ENCODE measurements around the gene RAI1.

Gene RAI1

GRCh38 chr17:17749921-17750320 lies 68.7 kb downstream of the RAI1 start:
- Histone ChIP-seq H3K27me3 (replicated peaks; ENCODE audit: control insufficient read depth, insufficient read depth, low read length, poor library complexity, severe bottlenecking) (no peaks in the 10 kb centered on the region), H3K4me3 (ENCODE audit: insufficient read depth, low read depth, low read length, poor library complexity, severe bottlenecking) (no peak overlapping the region), H3K27ac (ENCODE audit: insufficient read depth, low read length, poor library complexity, severe bottlenecking) (peak overlapping the region; percentile 31), H3K36me3 (ENCODE audit: control insufficient read depth, insufficient read depth, low read length) (no peaks in the 10 kb centered on the region), H3K4me1 (ENCODE audit: control insufficient read depth, insufficient read depth, low read length, poor library complexity, severe bottlenecking) (peaks cover 40% of the 10 kb centered on the region), H3K9me3 (ENCODE audit: control insufficient read depth, low read length) (no peaks in the 10 kb centered on the region)
- peak in 2 of 3 donors; percentile 25 to 34 for DNase-seq

GRCh38 chr17:17750881-17751280 lies 69.6 kb downstream of the RAI1 start:
- H3K27ac ChIP-seq (ENCODE audit: insufficient read depth, low read length, poor library complexity, severe bottlenecking) = peak overlapping the region; percentile 89
- H3K36me3 ChIP-seq (ENCODE audit: control insufficient read depth, insufficient read depth, low read length) = no peaks in the 10 kb centered on the region
- peak overlapping the region; percentile 53 for H3K4me3 ChIP-seq (ENCODE audit: insufficient read depth, low read depth, low read length, poor library complexity, severe bottlenecking)
- no peaks in the 10 kb centered on the region for H3K27me3 ChIP-seq (replicated peaks; ENCODE audit: control insufficient read depth, insufficient read depth, low read length, poor library complexity, severe bottlenecking)
- DNase-seq = peak in 2 of 3 donors; percentile 10 to 27
- H3K4me1 ChIP-seq (ENCODE audit: control insufficient read depth, insufficient read depth, low read length, poor library complexity, severe bottlenecking) = peaks cover 40% of the 10 kb centered on the region
- H3K9me3 ChIP-seq (ENCODE audit: control insufficient read depth, low read length) = no peaks in the 10 kb centered on the region

- Histone ChIP-seq H3K4me1 (ENCODE audit: control insufficient read depth, insufficient read depth, low read length, poor library complexity, severe bottlenecking) (peaks cover 40% of the 10 kb centered on the region), H3K4me3 (ENCODE audit: insufficient read depth, low read depth, low read length, poor library complexity, severe bottlenecking) (peak overlapping the region; percentile 53), H3K27me3 (replicated peaks; ENCODE audit: control insufficient read depth, insufficient read depth, low read length, poor library complexity, severe bottlenecking) (no peaks in the 10 kb centered on the region), H3K36me3 (ENCODE audit: control insufficient read depth, insufficient read depth, low read length) (no peaks in the 10 kb centered on the region), H3K27ac (ENCODE audit: insufficient read depth, low read length, poor library complexity, severe bottlenecking) (peak overlapping the region; percentile 89), H3K9me3 (ENCODE audit: control insufficient read depth, low read length) (no peaks in the 10 kb centered on the region)
- DNase-seq = peak in 1 of 3 donors; percentile 21
Measured at GRCh38 chr17:17751489-17752088, 70.3 kb downstream of the RAI1 start.

GRCh38 chr17:17752089-17752820 lies 71.0 kb downstream of the RAI1 start:
- DNase-seq = peak; percentile 96 to 99 (median 97)

GRCh38 chr17:17752821-17753321 lies 71.6 kb downstream of the RAI1 start:
- Histone ChIP-seq H3K36me3 (ENCODE audit: control insufficient read depth, insufficient read depth, low read length) (no peaks in the 10 kb centered on the region), H3K9me3 (ENCODE audit: control insufficient read depth, low read length) (no peaks in the 10 kb centered on the region), H3K4me1 (ENCODE audit: control insufficient read depth, insufficient read depth, low read length, poor library complexity, severe bottlenecking) (peaks cover 51% of the 10 kb centered on the region), H3K4me3 (ENCODE audit: insufficient read depth, low read depth, low read length, poor library complexity, severe bottlenecking) (peak overlapping the region; percentile 56), H3K27ac (ENCODE audit: insufficient read depth, low read length, poor library complexity, severe bottlenecking) (peak overlapping the region; percentile 89), H3K27me3 (replicated peaks; ENCODE audit: control insufficient read depth, insufficient read depth, low read length, poor library complexity, severe bottlenecking) (no peaks in the 10 kb centered on the region)
- DNase-seq = no peak

More at GRCh38 chr17:17752089-17752820, 71.0 kb downstream of the RAI1 start:
- Histone ChIP-seq H3K36me3 (ENCODE audit: control insufficient read depth, insufficient read depth, low read length) (no peaks in the 10 kb centered on the region), H3K27ac (ENCODE audit: insufficient read depth, low read length, poor library complexity, severe bottlenecking) (peak overlapping the region; percentile 89), H3K4me3 (ENCODE audit: insufficient read depth, low read depth, low read length, poor library complexity, severe bottlenecking) (peak overlapping the region; percentile 56), H3K4me1 (ENCODE audit: control insufficient read depth, insufficient read depth, low read length, poor library complexity, severe bottlenecking) (peaks cover 45% of the 10 kb centered on the region), H3K27me3 (replicated peaks; ENCODE audit: control insufficient read depth, insufficient read depth, low read length, poor library complexity, severe bottlenecking) (no peaks in the 10 kb centered on the region), H3K9me3 (ENCODE audit: control insufficient read depth, low read length) (no peaks in the 10 kb centered on the region)

GRCh38 chr17:17754719-17755686 lies 73.7 kb downstream of the RAI1 start:
- H3K4me1 ChIP-seq (ENCODE audit: control insufficient read depth, insufficient read depth, low read length, poor library complexity, severe bottlenecking) = peaks cover 41% of the 10 kb centered on the region
- no peak overlapping the region for H3K4me3 ChIP-seq (ENCODE audit: insufficient read depth, low read depth, low read length, poor library complexity, severe bottlenecking)
- no peaks in the 10 kb centered on the region for H3K27me3 ChIP-seq (replicated peaks; ENCODE audit: control insufficient read depth, insufficient read depth, low read length, poor library complexity, severe bottlenecking)
- no peak overlapping the region for H3K27ac ChIP-seq (ENCODE audit: insufficient read depth, low read length, poor library complexity, severe bottlenecking)
- no peaks in the 10 kb centered on the region for H3K36me3 ChIP-seq (ENCODE audit: control insufficient read depth, insufficient read depth, low read length)
- no peak for DNase-seq
- H3K9me3 ChIP-seq (ENCODE audit: control insufficient read depth, low read length) = no peaks in the 10 kb centered on the region

- Histone ChIP-seq H3K36me3 (ENCODE audit: control insufficient read depth, insufficient read depth, low read length) (no peaks in the 10 kb centered on the region), H3K27me3 (replicated peaks; ENCODE audit: control insufficient read depth, insufficient read depth, low read length, poor library complexity, severe bottlenecking) (no peaks in the 10 kb centered on the region), H3K9me3 (ENCODE audit: control insufficient read depth, low read length) (no peaks in the 10 kb centered on the region), H3K4me1 (ENCODE audit: control insufficient read depth, insufficient read depth, low read length, poor library complexity, severe bottlenecking) (peaks cover 34% of the 10 kb centered on the region), H3K4me3 (ENCODE audit: insufficient read depth, low read depth, low read length, poor library complexity, severe bottlenecking) (no peak overlapping the region), H3K27ac (ENCODE audit: insufficient read depth, low read length, poor library complexity, severe bottlenecking) (no peak overlapping the region)
- DNase-seq = no peak
Measured at GRCh38 chr17:17755715-17756114, 74.5 kb downstream of the RAI1 start.

- no peak for DNase-seq
- H3K36me3 ChIP-seq (ENCODE audit: control insufficient read depth, insufficient read depth, low read length) = no peaks in the 10 kb centered on the region
- no peaks in the 10 kb centered on the region for H3K27me3 ChIP-seq (replicated peaks; ENCODE audit: control insufficient read depth, insufficient read depth, low read length, poor library complexity, severe bottlenecking)
- no peak overlapping the region for H3K4me3 ChIP-seq (ENCODE audit: insufficient read depth, low read depth, low read length, poor library complexity, severe bottlenecking)
- peak overlapping the region; percentile 21 for H3K27ac ChIP-seq (ENCODE audit: insufficient read depth, low read length, poor library complexity, severe bottlenecking)
- peaks cover 19% of the 10 kb centered on the region for H3K4me1 ChIP-seq (ENCODE audit: control insufficient read depth, insufficient read depth, low read length, poor library complexity, severe bottlenecking)
- H3K9me3 ChIP-seq (ENCODE audit: control insufficient read depth, low read length) = no peaks in the 10 kb centered on the region
Measured at GRCh38 chr17:17757391-17757791, 76.1 kb downstream of the RAI1 start.

GRCh38 chr17:17757956-17758845 lies 76.9 kb downstream of the RAI1 start:
- Histone ChIP-seq H3K36me3 (ENCODE audit: control insufficient read depth, insufficient read depth, low read length) (no peaks in the 10 kb centered on the region), H3K27ac (ENCODE audit: insufficient read depth, low read length, poor library complexity, severe bottlenecking) (no peak overlapping the region), H3K27me3 (replicated peaks; ENCODE audit: control insufficient read depth, insufficient read depth, low read length, poor library complexity, severe bottlenecking) (no peaks in the 10 kb centered on the region), H3K4me3 (ENCODE audit: insufficient read depth, low read depth, low read length, poor library complexity, severe bottlenecking) (no peak overlapping the region), H3K9me3 (ENCODE audit: control insufficient read depth, low read length) (no peaks in the 10 kb centered on the region), H3K4me1 (ENCODE audit: control insufficient read depth, insufficient read depth, low read length, poor library complexity, severe bottlenecking) (peaks cover 11% of the 10 kb centered on the region)
- no peak for DNase-seq
